ENCODE data around the gene RBM4B.
"Not testable (repeated sequence)": the region's sequence is repeated elsewhere in the genome, so short reads cannot be mapped to it uniquely, and the experiment has no call there.

Gene RBM4B

GRCh38 chr11:66686100-66686785 lies 8.6 kb upstream of the RBM4B start:
- DNase-seq = no peak

DNA sequence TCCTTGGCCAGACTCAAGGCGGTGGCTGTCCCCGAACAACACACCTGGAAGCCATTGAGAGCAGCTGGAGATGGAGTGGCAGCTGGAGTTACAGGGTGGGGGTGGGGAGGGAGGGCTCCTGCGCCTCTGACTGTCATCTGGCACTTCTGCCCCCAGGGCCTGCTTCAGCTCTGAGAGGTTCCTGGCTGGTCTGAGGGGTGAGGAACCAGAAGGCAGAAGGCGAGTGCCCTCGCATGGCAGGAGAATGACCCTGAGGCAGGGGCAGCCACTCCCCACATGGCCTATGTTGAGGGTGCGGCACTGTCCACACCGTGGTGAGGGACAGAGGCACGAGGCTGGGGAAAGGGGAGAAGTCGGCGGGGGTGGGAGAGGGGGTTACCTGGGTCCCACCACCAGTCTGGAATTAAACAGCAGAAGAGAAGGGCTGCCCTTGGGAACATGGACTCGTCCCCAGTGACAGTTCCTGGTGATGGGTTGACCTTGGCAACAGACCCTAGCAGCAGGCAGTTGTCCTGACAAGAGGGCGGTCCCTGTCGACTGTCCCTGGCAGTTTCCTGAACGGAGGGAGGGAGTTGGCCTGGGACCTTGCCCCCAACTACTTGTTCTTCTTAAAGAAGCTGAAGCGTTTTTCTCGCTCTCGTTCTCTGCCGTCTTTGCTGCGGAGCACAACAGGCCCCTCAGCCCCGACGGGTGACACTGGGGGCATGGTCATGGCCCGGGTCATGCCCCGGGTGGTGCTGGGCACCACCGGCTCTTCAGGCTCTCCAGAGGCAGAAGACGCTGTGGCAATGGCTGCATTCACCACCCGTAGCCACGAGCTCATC lies 7.8 kb upstream of the RBM4B start:
- DNase-seq = no peak

DNA sequence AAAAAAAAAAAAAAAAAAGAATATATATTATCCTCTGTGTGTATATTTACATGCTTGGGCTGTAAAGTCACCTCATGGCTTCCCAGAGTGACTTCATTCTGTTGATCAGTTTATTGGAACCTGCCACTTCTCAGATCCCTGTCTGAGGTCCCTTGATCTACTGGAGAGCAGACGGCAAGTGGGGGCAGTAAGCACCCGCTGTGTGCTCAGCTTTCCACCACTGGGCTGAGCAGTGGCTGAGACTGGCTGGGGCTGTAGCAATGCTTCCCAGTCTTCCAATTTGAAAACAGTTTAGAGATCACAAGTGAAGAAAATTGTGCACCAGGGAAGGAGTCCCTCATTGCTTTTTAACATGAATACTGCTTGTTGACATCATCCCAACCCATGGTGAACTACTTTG lies 6.9 kb upstream of the RBM4B start:
- DNase-seq = no peak

DNA sequence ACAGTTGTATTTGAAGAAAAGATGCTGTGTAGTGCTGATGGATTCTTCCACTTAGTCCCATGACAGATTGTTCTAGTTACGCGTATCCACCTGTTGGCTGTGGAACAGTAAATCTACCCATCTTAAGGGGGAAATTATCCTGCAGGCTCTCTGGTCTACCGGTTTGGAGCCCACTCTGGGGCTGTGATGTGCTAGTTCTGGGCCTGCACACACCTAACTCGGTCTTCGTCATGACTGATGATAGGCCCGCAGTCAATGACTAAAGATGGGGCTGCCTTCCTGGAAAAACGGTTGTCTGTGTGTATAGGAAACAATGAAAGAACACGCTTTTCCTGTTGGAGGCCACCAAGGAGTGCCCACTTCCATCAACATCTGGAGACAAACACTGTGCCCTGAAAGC lies 6.2 kb upstream of the RBM4B start:
- no peak for DNase-seq

GRCh38 chr11:66680966-66681645 lies 3.4 kb upstream of the RBM4B start:
- no peak for DNase-seq

DNA sequence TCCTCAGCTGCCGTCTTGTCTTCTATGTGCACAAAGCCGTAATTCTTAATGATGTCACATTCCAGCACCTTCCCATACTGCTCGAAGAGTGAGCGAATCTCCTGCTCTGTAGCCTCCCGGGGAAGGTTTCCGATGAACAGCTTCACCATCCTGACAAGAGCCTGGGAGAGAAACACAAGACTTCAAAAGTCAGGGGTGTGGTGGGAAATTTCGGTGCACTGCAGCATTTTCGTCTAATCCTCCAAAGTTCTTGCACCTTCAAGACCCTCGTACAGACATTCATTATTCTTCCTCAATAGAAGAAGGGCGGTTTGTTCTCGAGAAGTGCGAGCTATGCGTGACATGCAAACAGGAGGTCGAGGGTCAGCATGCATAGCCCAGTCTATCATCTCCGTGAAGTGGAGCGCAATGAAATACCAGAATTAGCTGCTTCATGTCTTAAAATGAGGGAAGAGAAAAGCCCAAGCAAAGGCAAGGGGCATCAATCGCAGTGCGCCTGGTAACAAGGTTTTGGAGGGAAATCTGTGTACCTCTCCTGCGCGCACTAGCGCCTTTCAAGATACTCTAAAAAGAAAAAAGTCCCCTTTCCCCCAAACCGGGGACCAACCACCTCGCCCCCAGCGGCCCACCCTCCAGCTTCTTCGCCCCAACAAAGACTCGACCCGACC lies 622 bp downstream of the RBM4B start:
- DNase-seq = no peak

DNA sequence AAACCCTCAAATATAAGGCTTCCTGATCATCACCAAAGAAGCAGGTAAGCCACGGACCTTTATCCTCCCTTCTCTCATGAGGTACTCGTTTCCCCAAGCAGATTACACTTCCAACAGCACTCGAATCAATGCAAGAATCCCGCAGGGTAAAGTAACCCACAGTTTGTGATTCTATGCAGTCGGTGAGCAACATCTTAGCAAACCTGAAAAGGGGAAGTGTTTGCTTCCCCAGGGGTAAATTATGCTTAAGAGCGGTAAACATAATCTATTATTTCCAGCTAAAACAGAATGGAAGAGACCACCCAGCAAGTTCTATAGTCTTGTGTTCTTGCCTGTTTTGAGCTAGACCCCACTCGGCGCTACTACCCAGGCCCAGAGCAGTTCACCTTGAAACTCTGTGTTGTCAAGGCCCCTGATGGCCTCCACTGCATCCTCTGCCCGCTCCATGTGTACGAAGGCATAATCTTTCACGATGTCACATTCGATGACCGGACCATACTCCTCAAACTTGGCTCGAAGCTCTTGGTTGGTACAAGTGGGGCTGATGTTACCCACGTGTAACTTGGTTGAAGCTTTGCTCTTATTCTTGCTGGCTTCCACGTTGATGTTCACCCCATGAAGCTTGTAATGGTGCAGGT lies 1.3 kb downstream of the RBM4B start:
- peak; percentile 27 to 36 for DNase-seq

- DNase-seq = no peak
Measured at GRCh38 chr11:66674964-66675602, 2.6 kb downstream of the RBM4B start.

DNA sequence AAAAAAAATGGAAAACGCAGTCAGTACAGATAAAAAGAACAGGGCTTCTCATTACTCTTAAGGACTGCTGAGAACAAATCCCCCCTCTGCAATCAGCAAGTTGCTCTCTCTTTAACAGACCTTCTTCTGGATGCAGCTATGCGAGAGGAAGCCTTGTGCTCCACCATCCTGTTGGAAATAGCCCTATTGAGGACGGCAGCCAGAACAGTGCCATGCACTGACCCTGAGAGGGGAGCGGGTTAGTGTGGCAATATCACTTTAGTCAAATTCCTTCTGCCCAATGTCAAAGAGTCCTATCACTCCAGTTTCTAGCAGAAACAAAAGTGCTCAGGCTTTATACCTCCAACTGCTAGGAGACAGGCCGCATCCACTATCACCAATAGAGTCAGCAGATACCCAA lies 6.9 kb downstream of the RBM4B start:
- DNase-seq = no peak

- no peak for DNase-seq
Measured at GRCh38 chr11:66665369-66665768, 12.3 kb downstream of the RBM4B start.

DNA sequence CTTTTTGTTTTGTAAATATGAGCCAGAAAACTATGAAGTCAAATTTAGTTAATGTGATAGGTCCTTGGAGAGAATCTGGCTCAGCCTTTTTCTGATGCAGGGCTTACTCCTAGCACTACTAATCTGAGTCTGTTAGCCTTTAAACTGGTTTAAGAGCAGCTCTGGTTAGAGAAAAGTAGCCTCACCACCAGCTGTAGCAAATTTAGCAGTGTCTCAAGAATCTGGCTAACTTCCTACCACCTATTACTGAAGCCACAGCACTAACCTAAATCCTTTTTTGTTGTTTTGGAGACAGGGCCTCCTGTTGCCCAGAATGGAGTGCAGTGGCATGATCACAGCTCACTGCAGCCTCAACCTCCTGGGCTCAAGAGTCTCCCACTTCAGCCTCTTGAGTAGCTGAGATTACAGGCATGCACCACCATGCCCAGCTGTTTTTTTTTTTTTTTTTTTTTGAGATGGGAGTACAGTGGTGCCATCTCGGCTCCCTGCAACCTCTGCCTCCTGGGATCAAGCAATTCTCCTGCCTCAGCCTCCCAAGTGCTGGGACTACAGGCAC lies 13.9 kb downstream of the RBM4B start:
- no peak for DNase-seq

- DNase-seq = peak; percentile 27 to 37
Measured at GRCh38 chr11:66659763-66660162, 17.9 kb downstream of the RBM4B start.

DNA sequence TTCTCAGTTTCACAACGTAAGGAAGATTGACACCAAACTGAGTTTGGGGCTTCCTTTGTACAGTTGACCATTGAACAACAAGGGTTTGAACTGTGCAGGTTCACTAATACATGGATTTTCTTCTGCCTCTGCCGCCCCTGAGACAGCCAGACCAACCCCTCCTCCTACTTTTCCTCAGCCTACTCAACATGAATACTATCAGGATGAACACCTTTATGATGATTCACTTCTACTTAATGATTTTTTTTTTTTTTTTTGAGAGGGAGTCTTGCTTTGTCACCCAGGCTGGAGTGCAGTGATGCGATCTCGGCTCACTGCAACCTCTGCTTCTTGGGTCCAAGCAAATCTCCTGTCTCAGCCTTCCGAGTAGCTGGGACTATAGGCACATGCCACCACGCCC lies 24.6 kb downstream of the RBM4B start:
- no peak for DNase-seq

GRCh38 chr11:66652651-66653050 lies 25.0 kb downstream of the RBM4B start:
- DNase-seq = no peak

GRCh38 chr11:66651016-66651415 lies 26.7 kb downstream of the RBM4B start:
- no peak for DNase-seq

DNA sequence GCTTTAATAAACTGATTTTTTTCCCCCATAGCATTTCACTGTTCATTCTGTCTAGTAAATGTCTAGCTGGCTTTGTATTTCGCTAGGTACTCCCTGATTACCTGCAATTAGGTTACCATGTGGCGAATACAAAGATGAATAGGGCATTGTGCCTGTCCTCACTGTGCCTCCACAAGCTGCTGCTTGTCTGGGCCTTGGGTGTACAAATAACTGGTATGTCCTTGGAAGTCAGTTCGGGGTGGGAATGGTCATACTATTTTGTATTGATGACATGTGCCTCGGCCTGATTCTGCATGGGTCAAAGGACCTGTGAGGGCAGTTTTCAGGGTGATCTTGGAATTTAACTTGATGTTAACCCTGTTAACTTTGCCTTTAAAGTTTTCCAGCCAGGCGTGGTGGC lies 27.8 kb downstream of the RBM4B start:
- no peak for DNase-seq

DNA sequence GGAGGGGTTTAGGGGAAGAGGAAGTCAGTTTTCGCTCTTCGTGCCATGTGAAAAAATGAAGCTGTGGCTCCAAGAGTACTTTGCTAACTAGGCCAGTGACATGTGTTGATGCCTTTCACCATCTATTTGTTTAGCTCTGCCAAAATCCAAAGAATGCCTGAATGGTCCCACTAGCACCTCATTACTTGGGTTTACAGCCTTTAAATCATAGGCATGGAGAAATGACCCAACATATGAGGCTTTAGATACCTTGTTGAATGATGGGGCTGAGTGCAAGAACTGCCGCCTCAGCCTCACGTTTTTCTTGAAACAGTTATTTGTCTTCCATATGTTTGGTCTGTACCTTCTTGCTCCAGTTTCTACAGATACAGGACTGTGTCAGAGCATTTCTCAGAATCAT lies 30.9 kb downstream of the RBM4B start:
- no peak for DNase-seq

DNA sequence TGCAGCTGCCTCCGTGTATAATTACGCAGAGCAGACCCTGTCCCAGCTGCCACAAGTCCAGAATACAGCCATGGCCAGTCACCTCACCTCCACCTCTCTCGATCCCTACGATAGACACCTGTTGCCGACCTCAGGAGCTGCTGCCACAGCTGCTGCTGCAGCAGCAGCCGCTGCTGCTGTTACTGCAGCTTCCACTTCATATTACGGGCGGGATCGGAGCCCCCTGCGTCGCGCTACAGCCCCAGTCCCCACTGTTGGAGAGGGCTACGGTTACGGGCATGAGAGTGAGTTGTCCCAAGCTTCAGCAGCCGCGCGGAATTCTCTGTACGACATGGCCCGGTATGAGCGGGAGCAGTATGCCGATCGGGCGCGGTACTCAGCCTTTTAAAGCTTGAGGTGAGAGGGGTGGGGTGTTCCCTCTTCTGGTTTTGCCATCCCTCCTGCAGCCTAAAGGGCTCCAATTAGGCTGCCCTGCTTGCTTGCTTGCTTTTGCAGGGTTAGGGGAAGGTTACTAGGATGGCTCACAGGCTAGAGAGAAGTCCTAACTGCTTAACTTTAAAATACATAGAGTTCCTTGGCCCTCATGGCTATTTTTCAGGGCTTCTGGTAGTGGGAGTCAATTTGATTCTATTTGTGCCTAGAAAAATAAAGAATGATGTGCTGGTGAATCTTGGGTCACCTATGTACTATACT lies 33.8 kb downstream of the RBM4B start:
- DNase-seq = no peak

GRCh38 chr11:66641834-66642233 lies 35.9 kb downstream of the RBM4B start:
- no peak for DNase-seq

DNA sequence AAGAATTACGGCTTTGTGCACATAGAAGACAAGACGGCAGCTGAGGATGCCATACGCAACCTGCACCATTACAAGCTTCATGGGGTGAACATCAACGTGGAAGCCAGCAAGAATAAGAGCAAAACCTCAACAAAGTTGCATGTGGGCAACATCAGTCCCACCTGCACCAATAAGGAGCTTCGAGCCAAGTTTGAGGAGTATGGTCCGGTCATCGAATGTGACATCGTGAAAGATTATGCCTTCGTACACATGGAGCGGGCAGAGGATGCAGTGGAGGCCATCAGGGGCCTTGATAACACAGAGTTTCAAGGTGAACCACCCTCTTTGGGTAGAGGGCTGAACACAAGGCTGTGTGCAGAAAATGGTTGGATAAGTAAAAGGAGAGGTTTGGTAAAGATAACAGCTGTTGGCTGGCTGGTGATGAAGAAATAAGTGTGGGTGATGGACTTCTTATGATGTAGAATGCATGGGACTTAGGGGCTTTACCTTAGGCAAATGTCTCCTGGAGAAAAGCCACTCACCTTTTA lies 37.8 kb downstream of the RBM4B start:
- not testable (repeated sequence) for DNase-seq

Data from AML-193 (cell line).